ENCODE measurements around the gene FOLR1. TPM values are rescaled to one million over a fixed set of nuclear protein-coding genes. Genes with fewer than 3 reads are reported as not detected.

Gene FOLR1
- polyA plus RNA-seq, 10 donors, result 2.2 to 6.8 (median 3.5) TPM

Other genes starting within 250 kb of the FOLR1 start
- 10 to 100 TPM in 2 of 10 donors, 1 to 10 TPM in 8; 4.3 to 11.5 (median 6.9) TPM for gene IL18BP, start 193.2 kb upstream of the FOLR1 start, polyA plus RNA-seq (ENCODE audit: insufficient read length in 10 of 10)
- 100 to 1,000 TPM; 135 to 197 (median 155) TPM for gene NUMA1, start 111.6 kb upstream of the FOLR1 start, polyA plus RNA-seq (ENCODE audit: insufficient read length in 10 of 10)
- gene LRRC51, start 111.3 kb upstream of the FOLR1 start, polyA plus RNA-seq (ENCODE audit: insufficient read length in 10 of 10), result 10 to 100 TPM in 2 of 10 donors, 1 to 10 TPM in 8; 4.7 to 10.4 (median 6.8) TPM
- 10 to 100 TPM; 73.6 to 94.0 (median 82.1) TPM for gene LAMTOR1, start 88.8 kb upstream of the FOLR1 start, polyA plus RNA-seq (ENCODE audit: insufficient read length in 10 of 10)
- not detected for gene TOMT, start 86.2 kb upstream of the FOLR1 start, polyA plus RNA-seq (ENCODE audit: insufficient read length in 10 of 10)
- gene ANAPC15, start 79.4 kb upstream of the FOLR1 start, polyA plus RNA-seq (ENCODE audit: insufficient read length in 10 of 10), result 10 to 100 TPM; 29.9 to 34.1 (median 32.2) TPM
- not detected for gene FOLR3, start 56.4 kb upstream of the FOLR1 start, polyA plus RNA-seq (ENCODE audit: insufficient read length in 10 of 10)
- gene FOLR2, start 24.7 kb downstream of the FOLR1 start, polyA plus RNA-seq (ENCODE audit: insufficient read length in 10 of 10), result 10 to 100 TPM; 18.5 to 34.7 (median 22.5) TPM
- gene INPPL1, start 32.6 kb downstream of the FOLR1 start, polyA plus RNA-seq (ENCODE audit: insufficient read length in 10 of 10), result 100 to 1,000 TPM; 109 to 182 (median 141) TPM
- gene PHOX2A, start 52.0 kb downstream of the FOLR1 start, polyA plus RNA-seq (ENCODE audit: insufficient read length in 10 of 10), result not detected
- 10 to 100 TPM; 13.4 to 19.5 (median 15.7) TPM for gene CLPB, start 242.4 kb downstream of the FOLR1 start, polyA plus RNA-seq (ENCODE audit: insufficient read length in 10 of 10)

Measured in muscle of back (tissue), 10 donors.